K562 (cell line): Measurements from ENCODE around the gene IQUB. TPM values are rescaled to one million over a fixed set of nuclear protein-coding genes. Genes with fewer than 3 reads are reported as not detected.
A peak's percentile ranks its signal among the peaks of the same experiment; 100 is the strongest.

Experiments
- DIDO1 ChIP-seq: fragments of 450-650 bp; IDR thresholded peaks from 2 replicates; pipeline ENCODE4 v1.6.1; 2016; ENCODE audit warnings: low read depth, missing biosample characterization, missing genetic modification characterization
- FOS ChIP-seq: IDR thresholded peaks from 3 replicates; pipeline ENCODE4 v1.6.1; 2011; ENCODE audit not compliant: insufficient read length; ENCODE audit errors: extremely low read depth
- FOXA3 ChIP-seq, 2 experiments: fragments of 450-650 bp in 1 of 2; sonication (generic) in 1 of 2; formaldehyde crosslinking; IDR thresholded peaks in 1 of 2; conservative IDR thresholded peaks in 1 of 2; 2 replicates each; pipeline versions ENCODE4 v1.4.0 to v1.8.0; 2020 to 2022; ENCODE audit warnings: mild to moderate bottlenecking in 2 of 2, missing genetic modification reagents in 1 of 2
- POU5F1 ChIP-seq: fragments of 150-350 bp; IDR thresholded peaks from 2 replicates; pipeline ENCODE4 v1.6.1; 2014; ENCODE audit warnings: borderline replicate concordance, low read length, low read depth, mild to moderate bottlenecking; ENCODE audit not compliant: partially characterized antibody
- SRSF9 ChIP-seq: fragments of 200-400 bp; formaldehyde crosslinking; IDR thresholded peaks from 2 replicates; pipeline ENCODE4 v1.6.1; 2017; ENCODE audit warnings: low read depth, low read length, borderline replicate concordance
- TCF7 ChIP-seq: sonication (generic); IDR thresholded peaks from 2 replicates; pipeline ENCODE4 v1.6.1; 2016; ENCODE audit warnings: antibody characterized with exemption, borderline replicate concordance
- TFE3 ChIP-seq: fragments of 450-650 bp; formaldehyde crosslinking; IDR thresholded peaks from 2 replicates; pipeline ENCODE4 v1.4.0; 2020; ENCODE audit warnings: mild to moderate bottlenecking, mixed read lengths
- USF2 ChIP-seq: sonication (generic); formaldehyde crosslinking; IDR thresholded peaks from 2 replicates; pipeline ENCODE4 v1.5.0; 2020; ENCODE audit warnings: missing genetic modification reagents
- ZBTB40 ChIP-seq, 2 experiments: fragments of 450-650 bp in 1 of 2; sonication (generic) in 1 of 2; formaldehyde crosslinking in 1 of 2; IDR thresholded peaks; 2 replicates each; pipeline versions ENCODE4 v1.7.1 to v1.9.0; 2016 to 2022; ENCODE audit warnings: inconsistent platforms in 1 of 2, mild to moderate bottlenecking in 1 of 2, missing genetic modification reagents in 1 of 2
- ZNF143 ChIP-seq: sonication (generic); formaldehyde crosslinking; IDR thresholded peaks from 2 replicates; pipeline ENCODE4 v1.9.0; 2022; ENCODE audit warnings: mild to moderate bottlenecking, missing genetic modification reagents
- ZNF23 ChIP-seq: fragments of 250-450 bp; sonication (Bioruptor Pico); IDR thresholded peaks from 2 replicates; pipeline ENCODE4 v1.4.0; 2020; ENCODE audit warnings: mild to moderate bottlenecking
- ZNF324 ChIP-seq: fragments of 250-450 bp; sonication (Bioruptor Pico); IDR thresholded peaks from 2 replicates; pipeline ENCODE4 v1.4.0; 2020; ENCODE audit warnings: mild to moderate bottlenecking
- polyA plus RNA-seq, 8 experiments: library from polyadenylated mRNA; depleted of rRNA in 4 of 8; stranded (reverse) in 5 of 8; unstranded in 3 of 8; fragments of >200 nt; fragmentation: Nextera tagmentation in 2 of 8; fragmentation: Illumina TruSeq in 1 of 8; extraction: Ambion mirVana in 2 of 8; extraction: Trizol in 1 of 8; gene quantifications; 2 replicates each; pipeline versions ENCODE4 v1.2.1 to v1.2.3, GENCODE V29; 2011 to 2014; ENCODE audit warnings: inconsistent platforms in 1 of 8, missing spikeins in 1 of 8
- total RNA-seq, 7 experiments: library from RNA; depleted of rRNA in 6 of 7; stranded (reverse); fragments of >200 nt in 6 of 7; fragmentation: Illumina TruSeq in 2 of 7; extraction: Trizol in 2 of 7; gene quantifications; 2 replicates each; pipeline versions ENCODE4 v1.2.1 to v1.2.3, GENCODE V29; 2011 to 2021; ENCODE audit warnings: low replicate concordance in 1 of 7

The IQUB gene
- total and polyA plus RNA-seq, 9 of the 15 experiments (the other 6 are each of a cell fraction or from before 2014, with no cell fraction given): 0.62 to 2.6 (median 1.4) TPM

- TF ChIP-seq ZBTB40 (IDR thresholded peaks at IDR 0.05) (0 out of 2 replicates have a peak, but pooled peaks have one; percentile 50), ZBTB40 (CRISPR knock-in tag; IDR thresholded peaks at IDR 0.05) (no peak), ZNF23 (CRISPR knock-in tag) (no peak), TCF7 (no peak), FOS (no peak), SRSF9 (no peak), ZNF324 (no peak), USF2 (CRISPR knock-in tag) (no peak), FOXA3 (CRISPR knock-in tag; conservative IDR thresholded peaks at IDR 0.05 in 1 of 2, IDR thresholded peaks at IDR 0.05 in 1 of 2) (no peak), DIDO1 (tag) (peak; percentile 81), ZNF143 (CRISPR knock-in tag) (0 out of 2 replicates have a peak, but pooled peaks have one; percentile 20), POU5F1 (peak; percentile 43), TFE3 (no peak)
Measured at GRCh38 chr7:123557398-123558288, 23.2 kb upstream of the IQUB start, which contains the start of gene NDUFA5 (continued).
